ENCODE measurements around the gene DYNAP.

DNA sequence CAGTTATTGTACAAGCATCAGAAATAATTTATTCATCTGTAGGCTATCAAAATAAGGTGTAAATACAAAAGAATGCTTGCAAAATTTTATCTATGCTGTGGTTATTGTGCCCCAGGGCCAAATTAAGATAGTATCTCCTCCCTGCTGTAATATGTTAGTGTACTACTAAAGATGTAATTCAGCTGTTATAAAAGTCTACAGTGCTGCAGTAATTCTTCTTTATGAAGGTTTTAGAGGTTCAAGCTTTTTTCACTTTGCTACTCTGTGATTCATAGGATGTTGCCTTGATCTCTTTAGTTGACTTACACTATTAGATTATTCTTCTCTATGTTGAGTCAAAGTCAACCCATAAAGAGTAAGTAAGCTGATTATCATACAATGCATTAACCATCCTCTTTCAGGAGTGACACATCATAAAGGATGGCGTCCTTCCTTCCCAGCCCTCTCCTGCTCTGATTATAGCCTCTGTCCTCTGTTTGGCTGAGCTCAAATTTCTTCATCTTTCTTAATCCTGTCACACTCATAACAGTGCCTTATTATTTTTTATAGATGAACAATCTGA is 29.3 kb upstream of the DYNAP start:
- TF ChIP-seq BRCA1 (IDR thresholded peaks at IDR 0.05; ENCODE audit: low read depth, low read length) (no peak), CREB1 (IDR thresholded peaks at IDR 0.05; ENCODE audit: low read depth) (no peak), CBX5 (IDR thresholded peaks at IDR 0.05; ENCODE audit: low read depth) (no peak), CTCF (IDR thresholded peaks at IDR 0.05 in 2 of 3, conservative IDR thresholded peaks at IDR 0.05 in 1 of 3; ENCODE audit: control insufficient read depth in 2 of 3, extremely low read depth in 1 of 3, insufficient read depth in 1 of 3, low read depth in 3 of 3, low read length in 3 of 3) (no peak), EGR1 (IDR thresholded peaks at IDR 0.05; ENCODE audit: borderline replicate concordance in 1 of 2, low read depth in 2 of 2, low read length in 2 of 2) (no peak), SIN3A (IDR thresholded peaks at IDR 0.05; ENCODE audit: low read depth, low read length) (no peak)
